Measurements from ENCODE around the gene IGFBP5.

IGFBP5 gene

GRCh38 chr2:216736326-216736725 is 41.0 kb upstream of the IGFBP5 start:
- TF ChIP-seq ZFX (IDR thresholded peaks at IDR 0.05) (no peak), CTCF (conservative IDR thresholded peaks at IDR 0.05) (no peak)
- H3K27ac ChIP-seq, result no peak overlapping the region

- TF ChIP-seq CTCF (conservative IDR thresholded peaks at IDR 0.05) (no peak), ZFX (IDR thresholded peaks at IDR 0.05) (no peak)
- no peak overlapping the region for H3K27ac ChIP-seq
These were observed 40.3 kb upstream of the IGFBP5 start for GRCh38 chr2:216735668-216736067.

- no peak for TF ChIP-seq CTCF (conservative IDR thresholded peaks at IDR 0.05)
- TF ChIP-seq ZFX (IDR thresholded peaks at IDR 0.05), result no peak
- H3K27ac ChIP-seq, result no peak overlapping the region
These were observed 39.7 kb upstream of the IGFBP5 start for GRCh38 chr2:216735086-216735485.

GRCh38 chr2:216733046-216733445 is 37.7 kb upstream of the IGFBP5 start:
- no peak overlapping the region for H3K27ac ChIP-seq
- TF ChIP-seq CTCF (conservative IDR thresholded peaks at IDR 0.05) (no peak), ZFX (IDR thresholded peaks at IDR 0.05) (no peak)

- H3K27ac ChIP-seq, result no peak overlapping the region
- no peak for TF ChIP-seq CTCF (conservative IDR thresholded peaks at IDR 0.05)
- no peak for TF ChIP-seq ZFX (IDR thresholded peaks at IDR 0.05)
These were observed 37.0 kb upstream of the IGFBP5 start for GRCh38 chr2:216732334-216732733.

- TF ChIP-seq CTCF (conservative IDR thresholded peaks at IDR 0.05), result no peak
- no peak for TF ChIP-seq ZFX (IDR thresholded peaks at IDR 0.05)
- H3K27ac ChIP-seq, result no peak overlapping the region
These were observed 36.1 kb upstream of the IGFBP5 start for GRCh38 chr2:216731465-216731864.

GRCh38 chr2:216730871-216731270 is 35.5 kb upstream of the IGFBP5 start:
- no peak for TF ChIP-seq ZFX (IDR thresholded peaks at IDR 0.05)
- no peak for TF ChIP-seq CTCF (conservative IDR thresholded peaks at IDR 0.05)
- no peak overlapping the region for H3K27ac ChIP-seq

Measured in C4-2B (cell line).